Measurements from ENCODE around the gene ZBTB20.

Gene ZBTB20

GRCh38 chr3:114804099-114804498 is 343.0 kb downstream of the ZBTB20 start:
- Histone ChIP-seq H3K4me1 (ENCODE audit: low read length) (no peaks in the 10 kb centered on the region), H4K20me1 (ENCODE audit: insufficient read depth, low read length) (no peaks in the 10 kb centered on the region), H3K9me3 (replicated peaks; ENCODE audit: insufficient read depth, low read length) (no peaks in the 10 kb centered on the region)

GRCh38 chr3:114803042-114803695 is 343.9 kb downstream of the ZBTB20 start:
- H3F3A ChIP-seq (ENCODE audit: insufficient read depth, low read length) = no peaks in the 10 kb centered on the region
- H3K9me2 ChIP-seq (replicated peaks; ENCODE audit: insufficient read depth, low read length) = no peaks in the 10 kb centered on the region
- no peaks in the 10 kb centered on the region for H4K20me1 ChIP-seq (ENCODE audit: insufficient read depth, low read length)
- no peaks in the 10 kb centered on the region for H3K9me3 ChIP-seq (replicated peaks; ENCODE audit: insufficient read depth, low read length)
- no peak for DNase-seq
- no peaks in the 10 kb centered on the region for H3K36me3 ChIP-seq (replicated peaks; ENCODE audit: insufficient read depth, low read length)
- no peak overlapping the region for H3K9ac ChIP-seq (ENCODE audit: low read length)
- no peaks in the 10 kb centered on the region for H3K79me2 ChIP-seq (ENCODE audit: low read length)
- TF ChIP-seq EZH2phosphoT487 (IDR thresholded peaks at IDR 0.05; ENCODE audit: low read length) (no peak), EZH2 (optimal IDR thresholded peaks at IDR 0.05; ENCODE audit: low read depth, low read length) (no peak), CTCF (IDR thresholded peaks at IDR 0.05; ENCODE audit: low read length) (no peak)
- H3K4me3 ChIP-seq (ENCODE audit: low read length) = no peak overlapping the region
- H3K27me3 ChIP-seq (replicated peaks; ENCODE audit: insufficient read depth, low read length) = no peaks in the 10 kb centered on the region
- H3K4me1 ChIP-seq (ENCODE audit: low read length) = no peaks in the 10 kb centered on the region
- no peak overlapping the region for H2AFZ ChIP-seq (ENCODE audit: low read length)
- H3K27ac ChIP-seq (ENCODE audit: low read length) = no peak overlapping the region
- H3K4me2 ChIP-seq (ENCODE audit: low read depth, low read length) = no peak overlapping the region

More at GRCh38 chr3:114804099-114804498, 343.0 kb downstream of the ZBTB20 start:
- Histone ChIP-seq H3K9ac (ENCODE audit: low read length) (no peak overlapping the region), H2AFZ (ENCODE audit: low read length) (no peak overlapping the region), H3K27ac (ENCODE audit: low read length) (no peak overlapping the region), H3K4me2 (ENCODE audit: low read depth, low read length) (no peak overlapping the region), H3K4me3 (ENCODE audit: low read length) (no peak overlapping the region), H3F3A (ENCODE audit: insufficient read depth, low read length) (no peaks in the 10 kb centered on the region), H3K27me3 (replicated peaks; ENCODE audit: insufficient read depth, low read length) (no peaks in the 10 kb centered on the region), H3K36me3 (replicated peaks; ENCODE audit: insufficient read depth, low read length) (no peaks in the 10 kb centered on the region), H3K79me2 (ENCODE audit: low read length) (no peaks in the 10 kb centered on the region), H3K9me2 (replicated peaks; ENCODE audit: insufficient read depth, low read length) (no peaks in the 10 kb centered on the region)
- no peak for DNase-seq
- TF ChIP-seq EZH2phosphoT487 (IDR thresholded peaks at IDR 0.05; ENCODE audit: low read length) (no peak), EZH2 (optimal IDR thresholded peaks at IDR 0.05; ENCODE audit: low read depth, low read length) (no peak), CTCF (IDR thresholded peaks at IDR 0.05; ENCODE audit: low read length) (no peak)

GRCh38 chr3:114800272-114801031 is 346.6 kb downstream of the ZBTB20 start:
- Histone ChIP-seq H3K27me3 (replicated peaks; ENCODE audit: insufficient read depth, low read length) (no peaks in the 10 kb centered on the region), H3K79me2 (ENCODE audit: low read length) (no peaks in the 10 kb centered on the region), H4K20me1 (ENCODE audit: insufficient read depth, low read length) (no peaks in the 10 kb centered on the region), H3K4me1 (ENCODE audit: low read length) (no peaks in the 10 kb centered on the region), H3K9me3 (replicated peaks; ENCODE audit: insufficient read depth, low read length) (no peaks in the 10 kb centered on the region), H3K27ac (ENCODE audit: low read length) (no peak overlapping the region), H3K9me2 (replicated peaks; ENCODE audit: insufficient read depth, low read length) (no peaks in the 10 kb centered on the region), H3K4me2 (ENCODE audit: low read depth, low read length) (no peak overlapping the region), H3K36me3 (replicated peaks; ENCODE audit: insufficient read depth, low read length) (no peaks in the 10 kb centered on the region), H3K9ac (ENCODE audit: low read length) (no peak overlapping the region), H3F3A (ENCODE audit: insufficient read depth, low read length) (no peaks in the 10 kb centered on the region), H2AFZ (ENCODE audit: low read length) (no peak overlapping the region), H3K4me3 (ENCODE audit: low read length) (no peak overlapping the region)
- TF ChIP-seq EZH2phosphoT487 (IDR thresholded peaks at IDR 0.05; ENCODE audit: low read length) (no peak), EZH2 (optimal IDR thresholded peaks at IDR 0.05; ENCODE audit: low read depth, low read length) (no peak), CTCF (IDR thresholded peaks at IDR 0.05; ENCODE audit: low read length) (no peak)
- DNase-seq = no peak

All from MM.1S (cell line).